Neural cell (in vitro differentiated cells): Measurements from ENCODE around the gene NR1I3. TPM values are rescaled to one million over a fixed set of nuclear protein-coding genes. Genes with fewer than 3 reads are reported as not detected.
A peak's percentile ranks its signal among the peaks of the same experiment; 100 is the strongest.

ENCODE experiments used
- H2AFZ ChIP-seq: fragments of 200-600, 300-800 bp; sonication (generic), shearing (Covaris generic); 2 replicates; pipeline ENCODE4 v1.6.0; 2014; ENCODE audit warnings: low read depth, mild to moderate bottlenecking, antibody characterized with exemption, low read length, moderate library complexity
- H3F3A ChIP-seq: fragments of 200-600 bp; shearing (Covaris generic); 2 replicates; pipeline ENCODE4 v1.6.1; 2016; ENCODE audit warnings: mild to moderate bottlenecking, moderate library complexity, mixed read lengths, antibody characterized with exemption, low read length; ENCODE audit not compliant: insufficient read depth, poor library complexity, severe bottlenecking
- H3K27ac ChIP-seq: fragments of 200-600, 300-800 bp; sonication (generic), shearing (Covaris generic); 2 replicates; pipeline ENCODE4 v1.5.1; 2014; ENCODE audit warnings: mild to moderate bottlenecking, low read length, moderate library complexity
- H3K27me3 ChIP-seq: fragments of 300-800, 200-600 bp; sonication (generic), shearing (Covaris generic); 2 replicates; pipeline ENCODE4 v1.6.0; 2014; ENCODE audit warnings: mild to moderate bottlenecking, low read depth, low read length, moderate library complexity; ENCODE audit not compliant: insufficient read depth
- H3K36me3 ChIP-seq: fragments of 300-800, 200-600 bp; sonication (generic), shearing (Covaris generic); 2 replicates; pipeline ENCODE4 v1.5.1; 2014; ENCODE audit warnings: mild to moderate bottlenecking, antibody characterized with exemption, low read length, moderate library complexity; ENCODE audit not compliant: insufficient read depth
- H3K4me2 ChIP-seq: fragments of 300-800, 200-600 bp; sonication (generic), shearing (Covaris generic); 2 replicates; pipeline ENCODE4 v1.6.0; 2014; ENCODE audit warnings: mild to moderate bottlenecking, low read length
- H3K4me3 ChIP-seq: fragments of 300-800, 200-600 bp; sonication (generic), shearing (Covaris generic); 2 replicates; pipeline ENCODE4 v1.5.1; 2014; ENCODE audit warnings: mild to moderate bottlenecking, low read length, moderate library complexity
- H3K79me2 ChIP-seq: fragments of 200-600 bp; shearing (Covaris generic); replicated peaks from 2 replicates; pipeline ENCODE4 v1.6.0; 2014; ENCODE audit warnings: mild to moderate bottlenecking, low read length, moderate library complexity; ENCODE audit not compliant: insufficient read depth
- H3K9ac ChIP-seq: fragments of 300-800, 200-600 bp; sonication (generic), shearing (Covaris generic); 2 replicates; pipeline ENCODE4 v1.6.1; 2016; ENCODE audit warnings: mild to moderate bottlenecking, low read length, mixed read lengths
- H3K9me2 ChIP-seq: fragments of 200-600 bp; shearing (Covaris generic); 2 replicates; pipeline ENCODE4 v1.6.1; 2016; ENCODE audit warnings: mild to moderate bottlenecking, low read length, mixed read lengths; ENCODE audit not compliant: insufficient read depth
- H3K9me3 ChIP-seq: fragments of 200-600, 300-800 bp; sonication (generic), shearing (Covaris generic); 2 replicates; pipeline ENCODE4 v1.6.1; 2016; ENCODE audit warnings: mild to moderate bottlenecking, mixed run types, low read length, moderate library complexity, mixed read lengths
- H4K20me1 ChIP-seq: fragments of 200-600 bp; shearing (Covaris generic); 2 replicates; pipeline ENCODE4 v1.6.1; 2016; ENCODE audit warnings: mild to moderate bottlenecking, mixed run types; ENCODE audit not compliant: insufficient read depth
- EP300 ChIP-seq: fragments of 450-650 bp; conservative IDR thresholded peaks from 2 replicates; pipeline ENCODE4 v1.6.1; 2014; ENCODE audit warnings: antibody characterized with exemption, mild to moderate bottlenecking, moderate library complexity; ENCODE audit not compliant: poor library complexity, severe bottlenecking
- EZH2 ChIP-seq: fragments of 200-600, 300-800 bp; shearing (Covaris generic), sonication (generic); IDR thresholded peaks from 2 replicates; pipeline ENCODE4 v1.6.1; 2014; ENCODE audit warnings: antibody characterized with exemption, low read length, borderline replicate concordance, mild to moderate bottlenecking; ENCODE audit not compliant: insufficient read depth, poor library complexity, severe bottlenecking
- MXI1 ChIP-seq: fragments of 450-650 bp; conservative IDR thresholded peaks from 2 replicates; pipeline ENCODE4 v1.6.1; 2014; ENCODE audit warnings: antibody characterized with exemption, mild to moderate bottlenecking; ENCODE audit not compliant: poor library complexity, severe bottlenecking
- POLR2AphosphoS5 ChIP-seq: IDR thresholded peaks from 2 replicates; pipeline ENCODE4 v1.6.1; 2012
- RAD21 ChIP-seq: fragments of 450-650 bp; conservative IDR thresholded peaks from 2 replicates; pipeline ENCODE4 v1.6.1; 2014; ENCODE audit warnings: antibody characterized with exemption, mild to moderate bottlenecking, moderate library complexity
- SMC3 ChIP-seq: fragments of 450-650 bp; conservative IDR thresholded peaks from 2 replicates; pipeline ENCODE4 v1.6.1; 2014; ENCODE audit warnings: antibody characterized with exemption, mild to moderate bottlenecking, moderate library complexity; ENCODE audit not compliant: poor library complexity
- TAF1 ChIP-seq: IDR thresholded peaks from 2 replicates; pipeline ENCODE4 v1.6.1; 2012; ENCODE audit warnings: low read depth
- polyA plus RNA-seq: library from polyadenylated mRNA; depleted of rRNA; stranded (reverse); fragments of >200 nt; gene quantifications from 2 replicates; pipeline ENCODE4 v1.2.3, GENCODE V29; 2014
- TF ChIP-seq, protein P1 (sequence below): IDR thresholded peaks from 2 replicates; pipeline ENCODE4 v1.6.1; 2012; ENCODE audit warnings: borderline replicate concordance
- TF ChIP-seq, protein P2 (sequence below): fragments of 450-650 bp; IDR thresholded peaks from 2 replicates; pipeline ENCODE4 v1.5.1; 2014; ENCODE audit warnings: antibody characterized with exemption, mild to moderate bottlenecking, moderate library complexity; ENCODE audit not compliant: poor library complexity, severe bottlenecking

The NR1I3 gene
- polyA plus RNA-seq, 1 donor from 2014 or later = not detected

DNA sequence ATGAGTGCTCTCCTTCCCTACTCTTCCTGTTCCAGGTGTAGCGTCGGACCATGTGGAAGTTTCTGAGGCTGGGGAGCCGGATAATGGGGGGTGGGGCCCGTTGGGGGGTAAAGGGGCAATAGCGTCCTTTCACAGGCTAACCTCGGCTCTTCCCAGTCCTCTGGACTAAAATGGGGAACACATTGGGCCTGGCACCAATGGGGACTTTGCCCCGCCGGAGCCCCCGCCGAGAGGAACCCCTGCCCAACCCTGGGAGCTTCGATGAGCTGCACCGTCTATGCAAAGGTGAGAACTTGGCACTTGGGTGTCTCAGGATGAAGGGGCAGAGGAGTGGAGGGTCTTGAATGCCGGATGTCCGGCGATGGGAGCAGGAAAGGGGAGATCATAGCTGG, 11.7 kb downstream of the NR1I3 start:
- Histone ChIP-seq H3K4me2 (peak overlapping the region; percentile 59), H4K20me1 (no peaks in the 10 kb centered on the region), H3K36me3 (no peaks in the 10 kb centered on the region), H3K4me3 (peak overlapping the region; percentile 73), H3K27me3 (no peaks in the 10 kb centered on the region), H3K9me2 (no peaks in the 10 kb centered on the region), H3K9me3 (no peaks in the 10 kb centered on the region), H3K79me2 (peaks cover 2% of the 10 kb centered on the region), H3K27ac (peak overlapping the region; percentile 51), H2AFZ (peak overlapping the region; percentile 80), H3F3A (no peaks in the 10 kb centered on the region), H3K9ac (peak overlapping the region; percentile 79)
- TF ChIP-seq RAD21 = no peak
- no peak for TF ChIP-seq SMC3
- TF ChIP-seq, protein P1, sequence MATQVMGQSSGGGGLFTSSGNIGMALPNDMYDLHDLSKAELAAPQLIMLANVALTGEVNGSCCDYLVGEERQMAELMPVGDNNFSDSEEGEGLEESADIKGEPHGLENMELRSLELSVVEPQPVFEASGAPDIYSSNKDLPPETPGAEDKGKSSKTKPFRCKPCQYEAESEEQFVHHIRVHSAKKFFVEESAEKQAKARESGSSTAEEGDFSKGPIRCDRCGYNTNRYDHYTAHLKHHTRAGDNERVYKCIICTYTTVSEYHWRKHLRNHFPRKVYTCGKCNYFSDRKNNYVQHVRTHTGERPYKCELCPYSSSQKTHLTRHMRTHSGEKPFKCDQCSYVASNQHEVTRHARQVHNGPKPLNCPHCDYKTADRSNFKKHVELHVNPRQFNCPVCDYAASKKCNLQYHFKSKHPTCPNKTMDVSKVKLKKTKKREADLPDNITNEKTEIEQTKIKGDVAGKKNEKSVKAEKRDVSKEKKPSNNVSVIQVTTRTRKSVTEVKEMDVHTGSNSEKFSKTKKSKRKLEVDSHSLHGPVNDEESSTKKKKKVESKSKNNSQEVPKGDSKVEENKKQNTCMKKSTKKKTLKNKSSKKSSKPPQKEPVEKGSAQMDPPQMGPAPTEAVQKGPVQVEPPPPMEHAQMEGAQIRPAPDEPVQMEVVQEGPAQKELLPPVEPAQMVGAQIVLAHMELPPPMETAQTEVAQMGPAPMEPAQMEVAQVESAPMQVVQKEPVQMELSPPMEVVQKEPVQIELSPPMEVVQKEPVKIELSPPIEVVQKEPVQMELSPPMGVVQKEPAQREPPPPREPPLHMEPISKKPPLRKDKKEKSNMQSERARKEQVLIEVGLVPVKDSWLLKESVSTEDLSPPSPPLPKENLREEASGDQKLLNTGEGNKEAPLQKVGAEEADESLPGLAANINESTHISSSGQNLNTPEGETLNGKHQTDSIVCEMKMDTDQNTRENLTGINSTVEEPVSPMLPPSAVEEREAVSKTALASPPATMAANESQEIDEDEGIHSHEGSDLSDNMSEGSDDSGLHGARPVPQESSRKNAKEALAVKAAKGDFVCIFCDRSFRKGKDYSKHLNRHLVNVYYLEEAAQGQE = peak; percentile 10
- TF ChIP-seq EP300 = no peak

DNA sequence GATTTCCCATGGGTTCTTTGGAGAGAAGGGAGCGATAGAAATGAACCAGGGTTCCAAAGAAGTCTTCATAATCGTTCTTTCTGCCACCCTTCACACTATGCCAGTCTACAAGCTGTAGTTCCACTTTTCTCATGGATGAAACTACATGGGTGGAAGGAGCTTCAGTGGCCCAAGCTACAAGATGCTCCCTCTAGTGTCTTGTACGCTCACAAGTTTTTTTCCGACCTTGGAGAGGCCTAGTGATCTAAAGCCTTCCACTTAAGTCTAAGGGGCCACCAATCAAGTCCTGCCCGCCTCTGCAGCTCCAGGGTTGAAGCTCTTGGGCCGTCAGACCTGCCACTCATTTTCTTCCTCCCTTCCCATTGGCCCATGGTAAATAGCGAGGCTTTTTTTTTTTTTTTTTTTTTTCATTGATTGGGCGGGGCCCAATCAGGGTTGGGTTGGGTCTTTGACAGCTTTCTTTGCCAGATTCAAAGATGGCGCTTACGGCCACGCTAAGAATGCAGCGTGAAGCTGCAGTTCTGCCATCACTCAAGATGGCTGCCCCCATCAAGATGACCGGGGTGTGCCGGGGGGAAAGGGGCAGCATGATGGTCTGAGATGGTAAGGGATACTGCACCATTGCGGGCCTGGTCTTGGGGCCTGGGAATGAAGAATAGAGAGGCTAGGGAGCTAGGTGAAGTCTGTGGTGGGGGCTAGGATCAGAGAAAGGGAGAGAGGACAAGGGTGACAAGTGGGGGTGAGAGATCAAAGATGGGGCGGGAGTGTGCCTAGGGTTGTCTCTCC, 12.3 kb downstream of the NR1I3 start, which contains the start of gene TOMM40L:
Gene TOMM40L, plus strand, starts transcription at position 527 of the 786 bp plus-strand sequence. CDS start 430 bp downstream, outside the sequence.
- Histone ChIP-seq H3K9me2 (no peaks in the 10 kb centered on the region), H3K36me3 (no peaks in the 10 kb centered on the region), H2AFZ (peak within 1 kb of the TSS; percentile 80), H3K4me3 (peak within 1 kb of the TSS; percentile 73), H3K9me3 (no peaks in the 10 kb centered on the region), H3F3A (no peaks in the 10 kb centered on the region), H3K27me3 (no peaks in the 10 kb centered on the region), H3K9ac (peak within 1 kb of the TSS; percentile 79), H3K27ac (peak within 1 kb of the TSS; percentile 51), H3K4me2 (peak within 1 kb of the TSS; percentile 59), H4K20me1 (no peaks in the 10 kb centered on the region), H3K79me2 (peaks cover 2% of the 10 kb centered on the region)
- TF ChIP-seq MXI1 (peak; percentile 94), POLR2AphosphoS5 (peak; percentile 81), EZH2 (no peak), EP300 (peak; percentile 35), RAD21 (peak; percentile 64), TAF1 (no peak), SMC3 (peak; percentile 81)
- TF ChIP-seq, protein P2, sequence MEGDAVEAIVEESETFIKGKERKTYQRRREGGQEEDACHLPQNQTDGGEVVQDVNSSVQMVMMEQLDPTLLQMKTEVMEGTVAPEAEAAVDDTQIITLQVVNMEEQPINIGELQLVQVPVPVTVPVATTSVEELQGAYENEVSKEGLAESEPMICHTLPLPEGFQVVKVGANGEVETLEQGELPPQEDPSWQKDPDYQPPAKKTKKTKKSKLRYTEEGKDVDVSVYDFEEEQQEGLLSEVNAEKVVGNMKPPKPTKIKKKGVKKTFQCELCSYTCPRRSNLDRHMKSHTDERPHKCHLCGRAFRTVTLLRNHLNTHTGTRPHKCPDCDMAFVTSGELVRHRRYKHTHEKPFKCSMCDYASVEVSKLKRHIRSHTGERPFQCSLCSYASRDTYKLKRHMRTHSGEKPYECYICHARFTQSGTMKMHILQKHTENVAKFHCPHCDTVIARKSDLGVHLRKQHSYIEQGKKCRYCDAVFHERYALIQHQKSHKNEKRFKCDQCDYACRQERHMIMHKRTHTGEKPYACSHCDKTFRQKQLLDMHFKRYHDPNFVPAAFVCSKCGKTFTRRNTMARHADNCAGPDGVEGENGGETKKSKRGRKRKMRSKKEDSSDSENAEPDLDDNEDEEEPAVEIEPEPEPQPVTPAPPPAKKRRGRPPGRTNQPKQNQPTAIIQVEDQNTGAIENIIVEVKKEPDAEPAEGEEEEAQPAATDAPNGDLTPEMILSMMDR = peak; percentile 87
- TF ChIP-seq, protein P1 = peak; percentile 71
